Hair follicular keratinocyte (primary cell): ENCODE data around the gene CA14. TPM values are rescaled to one million over a fixed set of nuclear protein-coding genes. Genes with fewer than 3 reads are reported as not detected.

Experiments
- total RNA-seq: library from RNA; depleted of rRNA; stranded (reverse); fragments of >200 nt; gene quantifications from 2 replicates; pipeline ENCODE4 v1.2.3, GENCODE V29; 2015

Gene CA14
- total RNA-seq, result 0.08 and 0.39 TPM in 2 replicates

GRCh38 chr1:150257624-150258585 lies at the start of gene CA14:
Gene CA14, plus strand, starts transcription at chr1:150257774. Its CDS starts 355 bp downstream, at chr1:150258129.

GRCh38 chr1:150235852-150236613 lies 21.5 kb upstream of the CA14 start, which contains the start of gene ANP32E:
Gene ANP32E, minus strand, starts transcription at chr1:150236112. Its CDS starts 326 bp downstream, at chr1:150235786.

GRCh38 chr1:150268705-150269403 lies 11.3 kb downstream of the CA14 start, which contains the start of gene APH1A:
Gene APH1A, minus strand, starts transcription at chr1:150269016. Its CDS starts 206 bp downstream, at chr1:150268810.

GRCh38 chr1:150281758-150282557 lies 24.4 kb downstream of the CA14 start, which contains the start of gene CIART:
Gene CIART, plus strand, starts transcription at chr1:150282554. Its CDS starts 714 bp downstream, at chr1:150283268.

GRCh38 chr1:150293433-150294253 lies 36.1 kb downstream of the CA14 start, which contains the start of gene MRPS21:
Gene MRPS21, plus strand, starts transcription at chr1:150293861. Its CDS starts 506 bp downstream, at chr1:150294367.

Other genes starting within 250 kb of the CA14 start
- gene OTUD7B, start 247.0 kb upstream of the CA14 start, total RNA-seq, result 6.4 and 7.5 TPM in 2 replicates
- gene VPS45, start 190.0 kb upstream of the CA14 start, total RNA-seq, result 22.9 and 24.1 TPM in 2 replicates
- gene PLEKHO1, start 107.9 kb upstream of the CA14 start, total RNA-seq, result 5.6 and 5.8 TPM in 2 replicates
- gene ANP32E, start 21.7 kb upstream of the CA14 start, total RNA-seq, result 12.3 and 20.8 TPM in 2 replicates
- gene APH1A, start 11.2 kb downstream of the CA14 start, total RNA-seq, result 131 and 138 TPM in 2 replicates
- gene C1orf54, start 15.0 kb downstream of the CA14 start, total RNA-seq, result 0.08 and 1.2 TPM in 2 replicates
- 2.2 and 4.4 TPM in 2 replicates for gene CIART, start 24.8 kb downstream of the CA14 start, total RNA-seq
- 50.7 and 53.0 TPM in 2 replicates for gene MRPS21, start 36.1 kb downstream of the CA14 start, total RNA-seq
- gene PRPF3, start 63.8 kb downstream of the CA14 start, total RNA-seq, result 18.3 and 30.6 TPM in 2 replicates
- 7.3 and 9.1 TPM in 2 replicates for gene RPRD2, start 106.4 kb downstream of the CA14 start, total RNA-seq
- 23.6 and 26.5 TPM in 2 replicates for gene TARS2, start 229.6 kb downstream of the CA14 start, total RNA-seq